ENCODE results near the gene POLR2I. TPM values are rescaled to one million over a fixed set of nuclear protein-coding genes. Genes with fewer than 3 reads are reported as not detected.
A peak's percentile ranks its signal among the peaks of the same experiment; 100 is the strongest.

Gene POLR2I
- total RNA-seq, 1 donor from 2014 or later, result 51.8 TPM

DNA sequence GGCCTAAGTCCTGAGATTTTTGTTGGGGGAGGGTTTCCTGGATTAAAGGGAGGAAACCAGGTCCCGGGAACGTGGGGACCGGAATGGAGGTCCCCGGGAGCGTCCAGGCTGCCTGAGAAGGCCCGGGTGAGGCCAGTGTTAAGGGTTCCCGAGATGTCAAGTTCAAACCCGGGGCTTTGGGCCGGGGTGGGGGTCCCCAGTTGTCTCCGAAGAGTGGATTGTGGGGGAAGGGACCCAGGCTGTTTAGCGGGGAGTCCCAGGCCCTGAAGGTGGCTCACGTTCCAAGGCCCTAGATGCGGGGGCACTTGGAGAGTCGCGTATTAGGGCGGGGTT is 37.3 kb upstream of the POLR2I start:
- Mint-ChIP-seq H3K9me3 (no peaks in the 10 kb centered on the region), H3K27me3 (ENCODE audit: low read depth) (no peaks in the 10 kb centered on the region), H3K4me1 (no peaks in the 10 kb centered on the region), H3K36me3 (peaks cover 23% of the 10 kb centered on the region), H3K4me3 (no peak overlapping the region), H3K27ac (no peak overlapping the region)
- DNase-seq (ENCODE audit: low spot score in 2 of 2, unreplicated experiment in 2 of 2), result no peak
- TF ChIP-seq CTCF (IDR thresholded peaks at IDR 0.05; ENCODE audit: unreplicated experiment), result no peak

GRCh38 chr19:36151144-36152018 is 36.7 kb upstream of the POLR2I start:
- H3K4me1 Mint-ChIP-seq, result no peaks in the 10 kb centered on the region
- no peak overlapping the region for H3K27ac Mint-ChIP-seq
- TF ChIP-seq CTCF (IDR thresholded peaks at IDR 0.05; ENCODE audit: unreplicated experiment), result no peak
- H3K36me3 Mint-ChIP-seq, result peaks cover 29% of the 10 kb centered on the region
- H3K27me3 Mint-ChIP-seq (ENCODE audit: low read depth), result no peaks in the 10 kb centered on the region
- H3K9me3 Mint-ChIP-seq, result no peaks in the 10 kb centered on the region
- DNase-seq (ENCODE audit: low spot score in 2 of 2, unreplicated experiment in 2 of 2), result no peak
- H3K4me3 Mint-ChIP-seq, result no peak overlapping the region

DNA sequence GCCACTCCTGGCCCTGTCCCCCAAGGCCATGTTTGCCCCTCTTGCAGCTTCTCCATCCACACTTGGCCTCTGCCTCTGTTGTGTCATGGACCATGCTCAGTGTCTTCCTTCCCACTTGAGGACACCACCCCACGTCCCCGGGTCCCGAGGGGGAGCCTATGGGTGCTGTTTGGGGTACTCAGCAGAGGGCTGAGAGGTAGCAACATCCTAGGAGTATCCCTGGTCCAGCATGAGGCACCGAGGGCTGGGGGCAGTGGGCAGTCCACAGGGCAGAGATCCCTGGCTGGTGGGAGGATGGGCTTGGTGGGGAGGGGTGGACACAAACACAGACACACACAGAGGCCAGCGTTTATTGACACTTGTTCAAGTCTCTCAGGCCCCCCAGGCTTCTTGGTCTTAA is 35.9 kb upstream of the POLR2I start:
- Mint-ChIP-seq H3K4me1 (no peaks in the 10 kb centered on the region), H3K27me3 (ENCODE audit: low read depth) (no peaks in the 10 kb centered on the region), H3K9me3 (no peaks in the 10 kb centered on the region), H3K27ac (peak overlapping the region; percentile 9), H3K36me3 (peaks cover 37% of the 10 kb centered on the region), H3K4me3 (no peak overlapping the region)
- no peak for DNase-seq (ENCODE audit: low spot score in 2 of 2, unreplicated experiment in 2 of 2)
- TF ChIP-seq CTCF (IDR thresholded peaks at IDR 0.05; ENCODE audit: unreplicated experiment), result no peak

GRCh38 chr19:36149673-36150406 is 35.2 kb upstream of the POLR2I start:
- Mint-ChIP-seq H3K27ac (peak overlapping the region; percentile 9), H3K9me3 (no peaks in the 10 kb centered on the region), H3K4me1 (no peaks in the 10 kb centered on the region), H3K36me3 (peaks cover 40% of the 10 kb centered on the region), H3K4me3 (no peak overlapping the region), H3K27me3 (ENCODE audit: low read depth) (no peaks in the 10 kb centered on the region)
- no peak for TF ChIP-seq CTCF (IDR thresholded peaks at IDR 0.05; ENCODE audit: unreplicated experiment)
- DNase-seq (ENCODE audit: low spot score in 2 of 2, unreplicated experiment in 2 of 2), result no peak

DNA sequence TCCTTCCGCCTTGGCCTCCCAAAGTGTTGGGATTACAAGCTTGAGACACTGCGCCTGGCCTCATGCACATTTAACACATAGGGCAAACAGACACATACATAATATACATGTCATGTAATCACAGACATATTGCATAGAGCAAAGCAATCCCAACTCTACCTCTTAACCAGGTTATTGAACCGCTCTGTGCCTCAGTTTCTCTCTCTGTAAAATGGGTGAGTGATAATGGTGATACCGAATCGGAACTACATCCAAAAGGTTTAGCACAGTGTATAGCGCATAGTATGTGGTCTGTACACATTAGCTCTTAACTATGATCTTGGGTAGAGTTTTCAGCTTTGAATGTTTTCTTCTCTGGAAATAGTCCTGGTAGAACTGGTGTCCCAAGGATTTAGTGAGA is 29.9 kb upstream of the POLR2I start:
- H3K27me3 Mint-ChIP-seq (ENCODE audit: low read depth), result no peaks in the 10 kb centered on the region
- H3K27ac Mint-ChIP-seq, result no peak overlapping the region
- H3K9me3 Mint-ChIP-seq, result no peaks in the 10 kb centered on the region
- DNase-seq (ENCODE audit: low spot score in 2 of 2, unreplicated experiment in 2 of 2), result no peak
- H3K36me3 Mint-ChIP-seq, result peaks cover 52% of the 10 kb centered on the region
- peaks cover 9% of the 10 kb centered on the region for H3K4me1 Mint-ChIP-seq
- TF ChIP-seq CTCF (IDR thresholded peaks at IDR 0.05; ENCODE audit: unreplicated experiment), result no peak
- H3K4me3 Mint-ChIP-seq, result no peak overlapping the region

All from mesothelial cell of epicardium (in vitro differentiated cells).